Mesenchymal stem cell (in vitro differentiated cells and primary cell): ENCODE measurements around the gene ADAM22.

Source experiments
- DNase-seq: peaks from one replicate; pipeline ENCODE4 v3.0.0-alpha.2; 2013
- H2AFZ ChIP-seq: one replicate; pipeline ENCODE4 v1.6.1; 2013; ENCODE audit warnings: low read depth, mild to moderate bottlenecking, control low read depth, inconsistent platforms, low read length, moderate library complexity
- H2AK5ac ChIP-seq: 2 replicates; pipeline ENCODE4 v1.6.1; 2013; ENCODE audit warnings: low read length, moderate library complexity, mild to moderate bottlenecking, inconsistent platforms; ENCODE audit not compliant: severe bottlenecking
- H2BK120ac ChIP-seq: one replicate; pipeline ENCODE4 v1.6.1; 2013; ENCODE audit warnings: low read depth, mild to moderate bottlenecking, inconsistent platforms, low read length, moderate library complexity
- H2BK12ac ChIP-seq, 2 experiments: one replicate each; pipeline ENCODE4 v1.6.1; 2013; ENCODE audit warnings: inconsistent platforms in 2 of 2, low read length in 2 of 2, mild to moderate bottlenecking in 2 of 2, moderate library complexity in 2 of 2, control low read depth in 1 of 2
- H2BK15ac ChIP-seq: one replicate; pipeline ENCODE4 v1.6.1; 2013; ENCODE audit warnings: mild to moderate bottlenecking, low read depth, inconsistent platforms; ENCODE audit not compliant: poor library complexity, severe bottlenecking
- H2BK5ac ChIP-seq: 2 replicates; pipeline ENCODE4 v1.6.1; 2013; ENCODE audit warnings: low read depth, mild to moderate bottlenecking, low read length, control low read depth, inconsistent platforms; ENCODE audit not compliant: poor library complexity, severe bottlenecking
- H3K14ac ChIP-seq, 2 experiments: one replicate each; pipeline ENCODE4 v1.6.1; 2013; ENCODE audit warnings: inconsistent platforms in 2 of 2, low read length in 2 of 2, control low read depth in 1 of 2, mild to moderate bottlenecking in 1 of 2, moderate library complexity in 1 of 2
- H3K18ac ChIP-seq, 2 experiments: one replicate each; pipeline ENCODE4 v1.6.1; 2013; ENCODE audit warnings: inconsistent platforms in 2 of 2, low read length in 2 of 2, control low read depth in 1 of 2, low read depth in 1 of 2, mild to moderate bottlenecking in 1 of 2
- H3K23ac ChIP-seq, 2 experiments: one replicate each; pipeline ENCODE4 v1.6.1; 2013; ENCODE audit warnings: inconsistent platforms in 2 of 2, low read length in 2 of 2, mild to moderate bottlenecking in 2 of 2, moderate library complexity in 2 of 2, control low read depth in 1 of 2
- H3K27ac ChIP-seq: 2 replicates; pipeline ENCODE4 v1.5.1; 2013; ENCODE audit warnings: mild to moderate bottlenecking, moderate library complexity, low read length, control low read depth, inconsistent platforms; ENCODE audit not compliant: poor library complexity, severe bottlenecking
- H3K27me3 ChIP-seq, 2 experiments: 2 replicates each; pipeline versions ENCODE4 v1.6.1 to v1.7.0; 2013; ENCODE audit warnings: low read length in 2 of 2, mild to moderate bottlenecking in 2 of 2, moderate library complexity in 2 of 2, control low read depth in 1 of 2, inconsistent platforms in 1 of 2; ENCODE audit not compliant: control insufficient read depth in 1 of 2, insufficient read depth in 1 of 2
- H3K36me3 ChIP-seq, 2 experiments: 2 replicates each; pipeline versions ENCODE4 v1.6.1 to v1.7.0; 2013; ENCODE audit warnings: low read length in 2 of 2, control low read depth in 1 of 2, inconsistent platforms in 1 of 2, low read depth in 1 of 2, mild to moderate bottlenecking in 1 of 2; ENCODE audit not compliant: insufficient read depth in 2 of 2, control insufficient read depth in 1 of 2
- H3K4ac ChIP-seq, 2 experiments: one replicate each; pipeline ENCODE4 v1.6.1; 2013; ENCODE audit warnings: inconsistent platforms in 2 of 2, low read length in 2 of 2, mild to moderate bottlenecking in 2 of 2, moderate library complexity in 2 of 2, control low read depth in 1 of 2, low read depth in 1 of 2
- H3K4me1 ChIP-seq: 2 replicates; pipeline ENCODE4 v1.6.1; 2013; ENCODE audit warnings: low read depth, low read length, control low read depth; ENCODE audit not compliant: control insufficient read depth, insufficient read depth
- H3K4me2 ChIP-seq: 2 replicates; pipeline ENCODE4 v1.6.1; 2013; ENCODE audit warnings: low read length, mild to moderate bottlenecking, inconsistent platforms; ENCODE audit not compliant: poor library complexity, severe bottlenecking
- H3K4me3 ChIP-seq, 2 experiments: 2 replicates each; pipeline versions ENCODE4 v1.5.1 to v1.7.0; 2013; ENCODE audit warnings: low read length in 2 of 2, mild to moderate bottlenecking in 2 of 2, control low read depth in 1 of 2, low read depth in 1 of 2; ENCODE audit not compliant: insufficient read depth in 1 of 2
- H3K79me1 ChIP-seq: replicated peaks from 2 replicates; pipeline ENCODE4 v1.6.1; 2013; ENCODE audit warnings: mild to moderate bottlenecking, control low read depth, low read length, inconsistent platforms; ENCODE audit not compliant: poor library complexity, severe bottlenecking
- H3K9ac ChIP-seq: 2 replicates; pipeline ENCODE4 v1.7.0; 2013; ENCODE audit warnings: mild to moderate bottlenecking, low read length, moderate library complexity
- H3K9me3 ChIP-seq: 2 replicates; pipeline ENCODE4 v1.7.0; 2013; ENCODE audit warnings: mild to moderate bottlenecking, low read length; ENCODE audit not compliant: control insufficient read depth
- H4K8ac ChIP-seq: one replicate; pipeline ENCODE4 v1.6.1; 2013; ENCODE audit warnings: inconsistent platforms, mild to moderate bottlenecking, low read length, moderate library complexity
- H4K91ac ChIP-seq: one replicate; pipeline ENCODE4 v1.6.1; 2013; ENCODE audit warnings: mild to moderate bottlenecking, low read length, inconsistent platforms
- WGBS: methylation state at CpG from one replicate; pipeline ENCODE4 v1.1.7; 2013; ENCODE audit warnings: mixed read lengths; 5-methylcytosine and 5-hydroxymethylcytosine counted together

The ADAM22 gene

DNA sequence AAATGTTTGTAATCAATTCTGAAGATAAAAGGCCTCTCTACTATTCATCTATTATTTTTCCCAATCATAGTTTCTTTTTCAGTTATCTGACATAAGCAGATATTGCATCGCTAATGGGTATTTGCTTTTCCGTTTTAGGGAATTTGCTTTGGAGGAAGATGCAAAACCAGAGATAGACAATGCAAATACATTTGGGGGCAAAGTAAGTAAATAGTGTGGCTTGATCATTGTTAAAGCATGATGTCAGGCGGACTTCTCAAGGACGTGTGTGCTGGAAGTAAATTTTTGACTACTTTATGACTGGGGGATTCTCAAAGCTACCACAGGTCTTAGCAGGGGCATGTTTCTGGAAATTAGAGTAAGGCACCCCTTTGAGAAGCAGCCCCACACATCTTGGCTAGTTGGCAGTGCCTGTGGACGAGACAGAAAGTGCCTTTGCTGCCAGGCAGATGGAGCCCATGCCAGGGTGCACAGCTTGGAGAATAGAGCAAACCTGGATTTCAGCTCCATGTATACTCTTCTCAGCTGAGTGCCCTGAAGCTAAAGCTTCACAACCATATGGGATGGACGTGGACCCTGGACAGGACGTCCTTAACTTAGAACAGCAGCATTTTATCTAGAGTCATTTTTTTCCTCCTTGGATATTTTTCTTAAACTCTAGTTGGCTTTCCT lies 217.2 kb downstream of the ADAM22 start:
- Histone ChIP-seq H3K27me3 (no peaks in the 10 kb centered on the region), H3K9ac (no peak overlapping the region), H2AK5ac (no peak overlapping the region), H3K36me3 (no peaks in the 10 kb centered on the region), H3K79me1 (no peaks in the 10 kb centered on the region), H3K9me3 (no peaks in the 10 kb centered on the region), H3K4me1 (no peaks in the 10 kb centered on the region), H2AFZ (no peak overlapping the region), H3K14ac (no peak overlapping the region), H4K8ac (no peak overlapping the region), H2BK15ac (no peak overlapping the region), H3K27ac (no peak overlapping the region), H2BK120ac (no peak overlapping the region), H4K91ac (no peak overlapping the region), H3K18ac (no peak overlapping the region), H3K23ac (no peak overlapping the region), H3K4me3 (no peak overlapping the region), H2BK12ac (no peak overlapping the region), H3K4ac (no peak overlapping the region), H3K4me2 (no peak overlapping the region), H2BK5ac (no peak overlapping the region)
- DNase-seq = no peak
- WGBS = 78% methylated on average over 7 of the region's 7 CpGs

DNA sequence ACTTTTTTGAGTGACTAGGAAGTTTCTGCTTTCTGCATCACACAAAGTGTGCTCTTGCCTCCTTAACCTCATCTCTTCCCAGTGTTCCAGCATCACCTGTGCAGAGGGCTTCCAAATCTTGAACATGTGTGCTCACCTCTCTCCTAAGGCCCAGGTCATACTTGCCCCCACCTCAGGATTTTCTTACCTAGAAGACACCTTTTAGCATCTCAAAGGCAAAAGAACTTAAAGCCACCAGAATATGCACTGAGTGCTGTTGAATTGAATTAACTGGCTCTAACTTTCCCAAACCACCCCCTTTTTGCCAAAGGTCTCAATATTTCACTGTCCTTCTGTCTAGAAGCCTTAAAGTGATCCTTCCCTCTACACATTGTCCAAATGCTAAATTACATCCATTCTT lies 219.3 kb downstream of the ADAM22 start:
- H3K9me3 ChIP-seq = peaks cover 9% of the 10 kb centered on the region
- H3K23ac ChIP-seq = no peak overlapping the region
- H2BK12ac ChIP-seq = no peak overlapping the region
- no peak overlapping the region for H3K9ac ChIP-seq
- H3K4ac ChIP-seq = no peak overlapping the region
- H3K27me3 ChIP-seq = no peaks in the 10 kb centered on the region
- H3K4me3 ChIP-seq = no peak overlapping the region
- no peak overlapping the region for H4K8ac ChIP-seq
- no peak overlapping the region for H2BK15ac ChIP-seq
- no peaks in the 10 kb centered on the region for H3K36me3 ChIP-seq
- H2BK120ac ChIP-seq = no peak overlapping the region
- no peaks in the 10 kb centered on the region for H3K4me1 ChIP-seq
- no peak for DNase-seq
- H3K79me1 ChIP-seq = no peaks in the 10 kb centered on the region
- H4K91ac ChIP-seq = no peak overlapping the region
- no peak overlapping the region for H3K18ac ChIP-seq
- no peak overlapping the region for H2BK5ac ChIP-seq
- no peak overlapping the region for H2AFZ ChIP-seq
- H3K14ac ChIP-seq = no peak overlapping the region
- H3K4me2 ChIP-seq = no peak overlapping the region
- no peak overlapping the region for H2AK5ac ChIP-seq
- H3K27ac ChIP-seq = no peak overlapping the region

DNA sequence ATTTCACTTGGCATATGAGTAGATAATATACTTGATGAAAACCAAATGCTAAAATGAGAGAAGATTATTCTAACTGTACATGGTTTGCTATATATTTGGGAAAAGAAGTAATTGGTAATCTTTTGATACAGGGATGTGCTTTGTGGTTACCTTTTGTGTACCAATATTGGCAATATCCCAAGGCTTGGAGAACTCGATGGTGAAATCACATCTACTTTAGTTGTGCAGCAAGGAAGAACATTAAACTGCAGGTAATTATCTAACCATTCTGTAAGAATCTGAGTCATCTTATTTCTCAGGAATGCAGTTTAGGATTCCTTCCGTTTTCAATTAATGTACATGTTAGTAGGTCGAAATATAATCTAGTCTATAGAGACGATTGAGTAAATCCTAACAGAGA lies 221.7 kb downstream of the ADAM22 start:
- no peaks in the 10 kb centered on the region for H3K27me3 ChIP-seq
- H3K4me2 ChIP-seq = no peak overlapping the region
- H2BK15ac ChIP-seq = no peak overlapping the region
- H2BK120ac ChIP-seq = no peak overlapping the region
- no peak overlapping the region for H3K14ac ChIP-seq
- H3K9me3 ChIP-seq = peaks cover 19% of the 10 kb centered on the region
- no peak overlapping the region for H3K18ac ChIP-seq
- no peaks in the 10 kb centered on the region for H3K79me1 ChIP-seq
- H2AK5ac ChIP-seq = no peak overlapping the region
- no peak overlapping the region for H3K4ac ChIP-seq
- H3K4me1 ChIP-seq = no peaks in the 10 kb centered on the region
- H2BK5ac ChIP-seq = no peak overlapping the region
- DNase-seq = no peak
- WGBS = 98% methylated on average over 3 of the region's 4 CpGs
- H4K91ac ChIP-seq = no peak overlapping the region
- H3K4me3 ChIP-seq = no peak overlapping the region
- no peak overlapping the region for H3K27ac ChIP-seq
- no peak overlapping the region for H4K8ac ChIP-seq
- H3K9ac ChIP-seq = no peak overlapping the region
- H2BK12ac ChIP-seq = no peak overlapping the region
- no peak overlapping the region for H2AFZ ChIP-seq
- no peaks in the 10 kb centered on the region for H3K36me3 ChIP-seq
- H3K23ac ChIP-seq = no peak overlapping the region

DNA sequence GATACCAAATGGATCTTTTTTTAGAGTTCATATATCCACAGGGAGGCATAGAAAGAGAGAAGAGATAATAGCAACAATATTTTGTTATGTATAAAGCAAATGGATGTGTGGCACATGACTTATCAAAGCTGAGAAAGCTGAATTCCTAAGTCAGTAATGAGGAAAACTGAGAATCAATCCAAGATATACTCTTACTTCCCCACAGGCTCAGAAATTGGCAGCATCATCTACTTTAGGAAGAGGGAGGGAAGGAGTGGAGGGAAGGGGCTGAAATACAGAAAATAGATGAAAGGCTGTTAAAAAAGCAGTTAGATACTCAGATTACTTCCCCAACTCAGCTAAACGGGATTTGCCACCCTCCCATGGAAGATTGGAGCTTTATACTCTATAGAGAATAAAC lies 222.3 kb downstream of the ADAM22 start:
- Histone ChIP-seq H3K79me1 (no peaks in the 10 kb centered on the region), H4K91ac (no peak overlapping the region), H3K9me3 (peaks cover 19% of the 10 kb centered on the region), H2BK12ac (no peak overlapping the region), H3K14ac (no peak overlapping the region), H3K27ac (no peak overlapping the region), H3K18ac (no peak overlapping the region), H2BK120ac (no peak overlapping the region), H2BK5ac (no peak overlapping the region), H3K27me3 (no peaks in the 10 kb centered on the region), H4K8ac (no peak overlapping the region), H3K36me3 (no peaks in the 10 kb centered on the region), H3K4me2 (no peak overlapping the region), H3K4me3 (no peak overlapping the region), H3K4me1 (no peaks in the 10 kb centered on the region), H2AFZ (no peak overlapping the region), H3K9ac (no peak overlapping the region), H3K4ac (no peak overlapping the region), H3K23ac (no peak overlapping the region), H2BK15ac (no peak overlapping the region), H2AK5ac (no peak overlapping the region)
- WGBS = 67% methylated on average over 1 of the region's 1 CpG
- DNase-seq = no peak
